BJ (cell line): ENCODE results near the gene SLCO3A1. TPM values are rescaled to one million over a fixed set of nuclear protein-coding genes. Genes with fewer than 3 reads are reported as not detected.

Source experiments
- CTCF ChIA-PET: fragments of 350-600 bp; formaldehyde crosslinking; extraction: SDS; loops from one replicate; lab custom pipeline; 2021; ENCODE audit warnings: antibody characterized with exemption, inconsistent platforms; lab: Yijun Ruan, JAX
- POLR2A ChIA-PET: fragments of 300-600 bp; sonication (Branson Sonifier 250); formaldehyde crosslinking; extraction: SDS; loops from one replicate; lab custom pipeline; 2021; ENCODE audit warnings: antibody characterized with exemption; lab: Charles Lee
- DNase-seq: peaks from one replicate; pipeline ENCODE4 v3.0.0-alpha.2; 2011; ENCODE audit warnings: low read depth
- H3K27me3 ChIP-seq: 2 replicates; pipeline ENCODE4 v1.6.0; 2011; ENCODE audit warnings: low read length; ENCODE audit not compliant: control insufficient read depth, insufficient read depth
- H3K36me3 ChIP-seq: 2 replicates; pipeline ENCODE4 v1.5.1; 2011; ENCODE audit warnings: low read length; ENCODE audit not compliant: control insufficient read depth, insufficient read depth
- H3K4me3 ChIP-seq: 2 replicates; pipeline ENCODE4 v1.5.1; 2011; ENCODE audit warnings: low read depth, mild to moderate bottlenecking, control low read depth, low read length
- polyA plus RNA-seq: library from polyadenylated mRNA; depleted of rRNA; stranded (reverse); fragments of >200 nt; gene quantifications from 2 replicates; pipeline ENCODE4 v1.2.3, GENCODE V29; 2011
- TF ChIP-seq, protein P1 (sequence below): IDR thresholded peaks from 2 replicates; pipeline ENCODE4 v1.5.1; 2011; ENCODE audit warnings: low read depth, mild to moderate bottlenecking, control low read depth, inconsistent platforms, low read length, moderate library complexity; ENCODE audit not compliant: insufficient read depth

The SLCO3A1 gene
- polyA plus RNA-seq, 1 experiment, result 7.8 TPM

DNA sequence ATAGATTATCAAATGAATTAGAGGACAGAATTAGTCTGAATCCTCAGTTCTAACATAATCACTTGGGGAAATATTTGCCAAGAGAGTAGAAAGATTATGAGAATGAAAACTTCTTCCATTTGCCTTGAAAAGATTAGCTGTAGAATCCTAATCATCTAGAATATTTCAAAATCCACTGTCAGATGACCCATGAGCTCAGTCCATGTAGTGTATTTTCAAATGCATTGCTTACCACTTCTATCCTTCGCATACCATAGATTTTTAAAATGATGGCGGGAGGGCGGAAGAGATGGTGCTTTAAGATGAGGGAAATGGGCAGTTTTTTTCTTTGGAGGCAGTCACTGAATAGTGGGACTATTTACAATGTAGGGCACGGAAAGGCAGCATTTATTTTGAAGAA, 136.3 kb downstream of the SLCO3A1 start:
- Histone ChIP-seq H3K4me3 (no peak overlapping the region), H3K36me3 (no peaks in the 10 kb centered on the region), H3K27me3 (no peaks in the 10 kb centered on the region)
- TF ChIP-seq, protein P1, sequence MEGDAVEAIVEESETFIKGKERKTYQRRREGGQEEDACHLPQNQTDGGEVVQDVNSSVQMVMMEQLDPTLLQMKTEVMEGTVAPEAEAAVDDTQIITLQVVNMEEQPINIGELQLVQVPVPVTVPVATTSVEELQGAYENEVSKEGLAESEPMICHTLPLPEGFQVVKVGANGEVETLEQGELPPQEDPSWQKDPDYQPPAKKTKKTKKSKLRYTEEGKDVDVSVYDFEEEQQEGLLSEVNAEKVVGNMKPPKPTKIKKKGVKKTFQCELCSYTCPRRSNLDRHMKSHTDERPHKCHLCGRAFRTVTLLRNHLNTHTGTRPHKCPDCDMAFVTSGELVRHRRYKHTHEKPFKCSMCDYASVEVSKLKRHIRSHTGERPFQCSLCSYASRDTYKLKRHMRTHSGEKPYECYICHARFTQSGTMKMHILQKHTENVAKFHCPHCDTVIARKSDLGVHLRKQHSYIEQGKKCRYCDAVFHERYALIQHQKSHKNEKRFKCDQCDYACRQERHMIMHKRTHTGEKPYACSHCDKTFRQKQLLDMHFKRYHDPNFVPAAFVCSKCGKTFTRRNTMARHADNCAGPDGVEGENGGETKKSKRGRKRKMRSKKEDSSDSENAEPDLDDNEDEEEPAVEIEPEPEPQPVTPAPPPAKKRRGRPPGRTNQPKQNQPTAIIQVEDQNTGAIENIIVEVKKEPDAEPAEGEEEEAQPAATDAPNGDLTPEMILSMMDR, result no peak
- POLR2A ChIA-PET, result no interaction called here
- CTCF ChIA-PET, result interaction anchor here (0.6 kb wide), 1 partner anchor 10 kb away, joined by 4 read pairs; no protein-coding TSS in a partner anchor
- DNase-seq, result no peak

DNA sequence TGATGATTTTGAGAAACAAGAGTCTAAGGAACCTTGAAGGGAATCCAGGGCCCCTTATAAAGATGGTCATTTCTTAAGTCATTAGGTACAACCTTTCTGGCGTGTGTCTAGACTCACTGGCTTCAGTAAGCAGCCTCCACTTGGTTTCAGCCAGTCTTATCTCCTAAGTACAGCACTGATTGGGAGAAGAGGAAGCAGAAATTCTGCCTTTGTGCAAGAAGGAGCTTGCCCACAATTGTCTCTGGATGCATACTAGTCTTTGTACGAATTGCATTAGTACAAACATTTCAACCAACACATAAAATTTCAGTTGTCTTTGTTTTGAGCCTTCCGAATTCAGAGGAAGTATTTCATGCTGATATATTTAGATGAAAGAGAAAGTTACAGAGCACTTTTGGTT, 139.4 kb downstream of the SLCO3A1 start:
- TF ChIP-seq, protein P1, result no peak
- H3K27me3 ChIP-seq, result no peaks in the 10 kb centered on the region
- ChIA-PET CTCF (interaction anchor here (0.9 kb wide), 1 partner anchor 337 kb away, joined by 3 read pairs; no protein-coding TSS in a partner anchor), POLR2A (no interaction called here)
- DNase-seq, result no peak
- H3K36me3 ChIP-seq, result no peaks in the 10 kb centered on the region
- H3K4me3 ChIP-seq, result no peak overlapping the region

DNA sequence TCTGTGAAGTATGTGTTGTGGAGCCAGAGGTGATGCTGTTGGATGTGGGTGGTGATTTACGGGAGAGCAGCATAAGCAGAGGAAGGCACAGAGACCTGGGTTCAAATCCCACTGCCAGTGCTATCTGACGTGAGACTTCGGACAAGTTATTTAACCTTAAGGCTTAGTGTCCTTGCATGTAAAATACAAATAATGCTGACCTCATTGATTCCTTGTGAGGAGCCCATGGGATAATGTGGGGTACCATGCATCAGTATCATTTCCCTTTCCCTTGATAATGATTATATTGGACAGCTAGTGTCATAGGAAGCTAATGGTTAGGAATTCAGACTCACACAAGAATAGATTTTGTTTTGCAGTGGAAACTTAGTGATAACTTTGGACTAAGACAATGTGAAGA, 141.6 kb downstream of the SLCO3A1 start:
- H3K4me3 ChIP-seq, result no peak overlapping the region
- DNase-seq, result no peak
- CTCF ChIA-PET, result interaction anchor here (0.9 kb wide), 1 partner anchor 691 kb away, joined by 3 read pairs; no protein-coding TSS in a partner anchor
- H3K36me3 ChIP-seq, result no peaks in the 10 kb centered on the region
- TF ChIP-seq, protein P1, result no peak
- H3K27me3 ChIP-seq, result no peaks in the 10 kb centered on the region
- POLR2A ChIA-PET, result no interaction called here

DNA sequence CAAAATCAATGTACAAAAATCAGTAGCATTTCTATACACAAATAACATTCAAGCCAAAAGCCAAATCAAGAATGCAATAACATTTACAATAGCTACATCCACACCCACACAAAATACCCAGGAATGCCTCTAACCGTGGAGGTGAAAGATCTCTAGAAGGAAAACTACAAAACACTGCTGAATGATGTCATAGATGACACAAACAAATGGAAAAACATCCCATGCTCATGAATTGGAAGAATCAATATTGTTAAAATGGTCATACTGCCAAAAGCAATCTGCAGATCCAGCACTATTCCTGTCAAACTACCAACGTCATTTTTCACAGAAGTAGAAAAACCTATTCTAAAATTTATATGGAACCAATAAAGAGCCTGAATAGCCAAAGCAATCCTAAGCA, 143.7 kb downstream of the SLCO3A1 start:
- ChIA-PET POLR2A (no interaction called here), CTCF (no interaction called here)
- DNase-seq, result no peak
- Histone ChIP-seq H3K36me3 (no peaks in the 10 kb centered on the region), H3K27me3 (no peaks in the 10 kb centered on the region), H3K4me3 (no peak overlapping the region)
- TF ChIP-seq, protein P1, result no peak

DNA sequence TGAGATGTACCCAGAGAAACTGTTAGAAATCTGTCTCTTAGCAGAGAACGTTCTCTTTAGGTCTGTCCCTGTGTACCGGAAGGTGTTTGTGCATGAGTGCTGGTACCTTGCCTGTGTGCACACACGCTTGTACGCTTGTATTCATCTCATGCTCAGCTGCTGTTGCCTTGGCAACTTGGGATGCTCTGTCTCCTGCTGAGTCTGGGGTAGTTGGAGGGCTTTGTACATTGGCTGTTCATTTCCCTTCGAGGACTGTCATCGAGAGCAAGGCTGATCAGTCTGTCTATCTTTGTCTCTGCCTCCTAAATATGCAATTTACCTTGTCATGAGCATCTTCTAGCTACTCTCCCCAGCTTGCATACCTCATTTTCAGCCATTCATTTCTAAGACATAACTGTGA, 147.2 kb downstream of the SLCO3A1 start:
- TF ChIP-seq, protein P1, result no peak
- CTCF ChIA-PET, result no interaction called here
- DNase-seq, result no peak
- POLR2A ChIA-PET, result no interaction called here
- no peaks in the 10 kb centered on the region for H3K36me3 ChIP-seq
- H3K27me3 ChIP-seq, result no peaks in the 10 kb centered on the region
- H3K4me3 ChIP-seq, result no peak overlapping the region
